Amygdala (tissue), 56 donors: Measurements from ENCODE around the gene SEMA4D.
"Not testable (repeated sequence)": the region's sequence is repeated elsewhere in the genome, so short reads cannot be mapped to it uniquely, and the experiment has no call there.

Source experiments
- DNase-seq, 56 donors: peaks; one replicate each; lab custom pipeline; 2025; lab: John Stamatoyannopoulos, UW

SEMA4D gene

DNA sequence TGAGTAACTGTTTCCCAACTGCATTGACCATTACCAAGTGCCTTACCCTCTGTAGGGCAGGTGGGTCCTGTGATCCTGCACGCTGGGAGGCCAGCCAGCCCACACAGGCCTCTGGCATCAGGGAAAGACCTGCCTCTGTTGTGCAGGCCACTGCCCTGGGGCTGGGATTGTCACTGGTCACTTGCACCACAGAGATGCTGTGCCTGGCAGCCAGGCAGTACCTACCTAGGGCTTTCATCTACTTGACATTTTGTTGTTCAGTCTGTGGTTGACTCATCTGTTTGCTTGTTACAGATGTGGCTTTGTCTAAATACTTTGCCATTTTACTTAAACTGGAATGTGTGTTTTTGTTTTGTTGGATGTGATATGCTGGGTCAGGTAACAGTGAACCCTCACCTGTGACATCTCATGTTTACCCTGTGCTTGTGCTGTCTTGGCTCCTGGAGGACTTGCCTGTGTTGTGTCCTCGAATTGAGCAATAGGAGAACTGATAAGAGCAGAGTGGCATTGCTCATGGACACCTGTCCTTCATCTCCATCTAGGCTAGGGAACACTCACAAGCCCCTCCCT lies 146.8 kb downstream of the SEMA4D start:
- no peak for DNase-seq

DNA sequence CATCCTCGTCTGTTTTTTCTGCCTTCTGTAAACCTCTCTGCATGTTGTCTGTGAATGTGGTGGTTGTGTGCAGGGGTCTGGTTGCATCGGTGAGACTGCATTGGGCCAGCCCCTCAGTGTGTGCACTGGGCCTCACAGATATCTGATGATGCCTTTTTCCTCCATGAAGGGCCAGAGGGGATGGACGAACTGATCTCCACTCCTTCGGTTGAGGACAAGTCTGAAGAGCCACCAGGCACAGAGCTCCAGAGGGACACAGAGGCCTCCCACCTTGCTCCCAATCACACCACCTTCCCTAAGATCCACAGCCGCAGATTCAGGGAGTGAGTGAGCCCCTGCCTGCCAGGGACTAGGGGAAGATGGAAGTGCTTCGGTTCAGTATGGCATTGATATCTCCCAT lies 148.3 kb downstream of the SEMA4D start:
- no peak for DNase-seq

DNA sequence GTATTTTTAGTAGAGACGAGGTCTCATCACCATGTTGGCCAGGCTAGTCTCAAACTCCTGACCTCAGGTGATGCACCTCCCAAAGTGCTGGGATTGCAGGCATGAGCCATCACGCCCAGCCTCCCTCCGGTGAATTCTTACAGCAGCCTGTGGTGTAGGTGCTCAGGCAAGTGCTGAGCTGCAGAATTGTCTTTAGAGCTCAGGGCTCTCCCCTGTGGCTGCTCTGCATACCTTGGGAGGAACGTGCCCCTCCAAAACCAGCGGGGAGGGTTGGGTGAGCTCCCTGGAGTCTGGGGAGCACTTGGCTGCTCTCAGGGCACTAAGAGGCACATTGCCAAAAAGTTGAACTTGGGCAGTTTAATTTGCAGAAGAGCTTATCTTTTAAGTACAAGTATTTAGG lies 150.3 kb downstream of the SEMA4D start:
- no peak for DNase-seq

GRCh38 chr9:89346696-89347095 lies 151.2 kb downstream of the SEMA4D start:
- DNase-seq = no peak

- DNase-seq = no peak
Observed at GRCh38 chr9:89345476-89345875, 152.4 kb downstream of the SEMA4D start.

DNA sequence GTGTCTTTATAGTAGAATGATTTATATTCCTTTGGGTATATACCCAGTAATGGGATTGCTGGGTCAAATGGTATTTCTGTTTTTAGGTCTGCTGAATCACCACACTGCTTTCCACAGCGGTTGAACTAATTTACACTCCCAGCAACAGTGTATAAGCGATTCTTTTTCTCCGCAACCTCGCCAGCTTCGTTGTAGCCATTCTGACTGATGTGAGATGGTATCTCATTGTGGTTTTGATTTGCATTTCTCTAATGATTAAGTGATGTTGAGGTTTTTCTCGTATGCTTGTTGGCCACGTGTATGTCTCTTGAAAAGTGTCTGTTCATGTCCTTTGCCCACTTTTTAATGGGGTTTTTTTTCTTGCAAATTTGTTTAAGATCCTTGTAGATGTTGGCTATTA lies 154.1 kb downstream of the SEMA4D start:
- DNase-seq = not testable (repeated sequence)

DNA sequence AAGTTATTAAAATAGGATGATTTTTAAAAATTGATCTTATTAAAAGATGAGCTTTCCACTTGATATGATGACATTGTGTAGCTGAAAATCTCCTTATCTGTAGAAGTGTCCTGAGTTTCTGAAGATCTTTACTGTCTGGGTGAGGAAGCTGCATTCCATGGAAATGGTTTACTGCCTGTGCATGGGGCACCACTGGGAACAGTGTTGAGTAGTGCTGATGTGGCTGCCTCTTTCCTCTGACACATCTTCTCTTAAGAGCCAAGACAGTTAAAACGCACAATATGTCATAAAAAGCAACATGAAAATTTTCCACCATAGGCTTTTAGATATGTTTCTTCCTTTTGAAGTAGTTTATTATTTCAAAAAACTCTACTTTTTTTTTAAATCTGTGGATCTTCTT lies 155.0 kb downstream of the SEMA4D start:
- no peak for DNase-seq

- DNase-seq = no peak
Observed at GRCh38 chr9:89342213-89342612, 155.7 kb downstream of the SEMA4D start.

DNA sequence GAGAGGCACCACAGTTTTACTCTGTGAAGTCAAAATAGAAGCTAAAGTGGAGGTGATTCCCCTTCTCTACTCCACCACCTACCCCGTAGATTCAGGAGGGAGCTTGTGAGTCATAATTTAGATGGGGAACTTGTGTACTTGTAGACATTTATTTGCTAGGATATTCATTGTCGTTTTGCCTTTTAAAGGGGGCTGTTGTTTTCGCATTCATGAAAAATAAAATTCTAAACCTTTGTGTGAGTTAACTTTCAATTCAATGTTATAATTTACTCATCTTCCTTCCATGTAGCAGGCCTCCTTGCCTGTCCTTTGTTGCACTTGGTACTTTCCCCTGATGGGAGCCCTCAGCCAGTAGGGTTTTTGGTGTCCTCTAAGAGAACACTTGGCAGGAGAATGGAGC lies 157.6 kb downstream of the SEMA4D start:
- DNase-seq = no peak

DNA sequence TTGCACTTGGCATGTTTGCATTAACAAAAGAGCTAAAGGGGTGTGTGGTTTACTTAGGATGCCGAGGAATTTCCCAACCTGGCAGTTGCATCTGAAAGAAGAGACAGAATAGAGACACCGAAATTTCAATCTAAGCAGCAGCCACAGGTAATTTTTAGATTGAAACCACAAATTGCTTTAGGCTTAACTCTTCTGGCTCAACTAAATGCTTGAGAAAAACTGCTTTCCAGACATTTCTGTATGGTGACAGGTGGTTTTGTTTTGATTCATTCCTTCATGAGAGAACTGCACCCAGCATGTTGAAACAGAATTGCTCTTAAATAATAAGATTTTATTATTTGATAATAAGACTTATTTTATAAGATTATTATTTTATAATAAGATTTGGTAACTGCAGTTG lies 158.1 kb downstream of the SEMA4D start:
- DNase-seq = no peak

DNA sequence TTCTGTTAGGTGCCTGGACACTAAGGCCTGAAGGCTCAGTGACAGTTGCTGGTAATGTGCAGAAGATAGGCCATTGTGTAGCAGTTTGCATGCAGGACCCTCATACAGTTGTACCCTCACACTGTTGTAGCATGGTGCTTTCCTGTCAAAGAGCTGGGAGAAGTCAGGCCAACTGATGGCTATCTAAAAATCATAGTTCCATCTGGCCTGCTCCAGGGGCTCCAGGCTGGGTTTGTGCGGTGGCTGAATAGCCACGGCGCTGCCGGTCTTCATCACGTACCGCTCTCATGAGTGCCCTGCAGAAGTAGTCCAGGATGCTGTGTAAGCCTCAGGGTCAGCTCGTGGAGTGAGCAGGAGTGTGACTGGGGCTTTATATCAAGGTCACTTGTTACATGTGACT lies 167.4 kb downstream of the SEMA4D start:
- DNase-seq = no peak

DNA sequence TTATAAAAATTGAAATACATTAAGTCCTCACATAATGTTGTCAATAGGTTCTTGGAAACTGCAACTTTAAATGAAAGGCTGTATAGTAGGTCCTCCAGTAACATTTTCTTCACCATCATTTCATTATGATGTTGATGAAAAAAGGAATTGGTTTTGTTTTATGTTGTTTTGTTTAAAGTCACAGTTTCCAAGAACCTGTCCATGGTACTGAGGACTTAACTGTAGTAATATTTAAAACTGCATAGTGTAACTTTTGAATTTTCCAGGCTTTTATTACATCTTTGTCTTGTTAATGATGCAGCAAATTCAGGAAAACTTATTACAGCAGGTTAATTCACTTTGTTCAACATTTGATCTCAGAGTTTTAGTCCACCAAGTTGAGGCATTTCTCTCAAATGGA lies 168.0 kb downstream of the SEMA4D start:
- no peak for DNase-seq

DNA sequence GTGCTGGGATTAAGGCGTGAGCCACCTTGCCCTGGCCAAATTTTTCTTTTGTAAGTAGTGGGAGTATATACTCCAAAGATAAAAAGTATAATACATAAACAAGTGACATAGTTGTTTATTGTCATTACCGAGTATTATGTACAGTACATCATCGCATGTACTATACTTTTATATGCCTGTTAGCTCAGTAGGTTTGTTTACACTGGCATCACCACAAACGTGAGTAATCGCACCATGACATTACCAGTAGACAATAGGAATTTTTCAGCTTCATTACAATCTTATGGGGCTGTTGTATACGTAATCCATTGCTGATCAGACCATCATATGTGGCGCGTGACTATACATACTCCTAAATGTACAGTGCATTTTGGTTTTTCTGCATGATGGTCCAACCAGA lies 169.8 kb downstream of the SEMA4D start:
- DNase-seq = no peak

GRCh38 chr9:89325733-89326132 lies 172.2 kb downstream of the SEMA4D start:
- no peak for DNase-seq

DNA sequence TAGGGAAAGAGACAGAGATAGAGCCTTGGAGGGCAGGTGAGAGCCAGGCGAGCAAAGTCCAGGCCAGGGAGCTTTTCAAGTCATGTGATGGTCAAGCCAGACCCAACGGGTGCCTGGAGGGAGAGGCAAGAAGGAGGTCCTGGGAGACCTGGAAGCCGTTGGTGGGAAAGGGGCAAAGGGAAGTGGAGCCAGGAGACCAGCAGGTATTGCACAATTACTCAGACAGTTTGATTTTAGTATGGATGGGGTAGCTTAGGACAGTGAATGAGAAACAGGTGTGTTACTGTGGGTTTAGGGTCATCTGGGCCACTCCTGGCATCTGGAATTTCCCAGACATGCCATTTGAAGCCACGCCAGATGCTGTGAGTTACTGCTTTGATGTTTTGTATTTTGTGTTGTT lies 174.5 kb downstream of the SEMA4D start:
- no peak for DNase-seq

DNA sequence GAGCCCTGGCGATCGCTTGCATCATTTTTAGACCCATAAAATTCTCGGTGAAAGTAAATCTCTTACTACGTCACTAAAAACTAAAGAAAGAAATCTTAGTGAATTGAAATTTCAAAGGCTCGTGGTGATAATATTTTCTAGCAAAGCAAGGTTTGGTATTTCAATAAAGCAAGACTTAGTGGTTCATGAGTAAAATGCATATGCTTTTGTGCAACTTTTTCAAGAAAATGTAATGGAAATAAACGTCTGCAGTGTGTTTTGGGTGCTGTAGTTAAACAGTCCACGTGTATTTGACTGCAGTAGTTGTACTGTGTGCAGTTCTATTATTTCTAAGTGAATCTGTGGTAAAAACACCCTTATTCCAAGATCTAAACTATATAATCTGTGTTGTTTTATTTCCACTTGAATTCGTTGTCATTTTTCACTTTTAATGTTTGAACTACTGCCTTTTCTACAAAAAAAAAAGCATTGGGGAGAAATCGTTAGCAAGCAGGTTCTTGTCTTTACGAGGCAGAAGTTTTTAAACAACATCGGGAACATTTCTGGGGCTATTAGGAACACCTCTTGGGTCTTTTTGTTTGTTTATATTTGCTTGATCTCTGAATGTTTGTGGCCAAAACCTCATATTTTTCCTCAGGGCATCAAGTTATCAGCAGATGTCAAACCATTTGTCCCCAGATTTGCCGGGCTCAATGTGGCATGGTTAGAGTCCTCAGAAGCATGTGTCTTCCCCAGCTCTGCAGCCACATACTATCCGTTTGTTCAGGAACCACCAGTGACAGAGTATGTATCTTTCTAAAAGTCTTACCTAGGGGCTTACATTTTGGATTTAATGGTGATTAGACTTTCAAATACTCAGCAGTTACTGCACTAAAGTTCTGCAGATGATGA lies 178.7 kb downstream of the SEMA4D start:
- DNase-seq = no peak

DNA sequence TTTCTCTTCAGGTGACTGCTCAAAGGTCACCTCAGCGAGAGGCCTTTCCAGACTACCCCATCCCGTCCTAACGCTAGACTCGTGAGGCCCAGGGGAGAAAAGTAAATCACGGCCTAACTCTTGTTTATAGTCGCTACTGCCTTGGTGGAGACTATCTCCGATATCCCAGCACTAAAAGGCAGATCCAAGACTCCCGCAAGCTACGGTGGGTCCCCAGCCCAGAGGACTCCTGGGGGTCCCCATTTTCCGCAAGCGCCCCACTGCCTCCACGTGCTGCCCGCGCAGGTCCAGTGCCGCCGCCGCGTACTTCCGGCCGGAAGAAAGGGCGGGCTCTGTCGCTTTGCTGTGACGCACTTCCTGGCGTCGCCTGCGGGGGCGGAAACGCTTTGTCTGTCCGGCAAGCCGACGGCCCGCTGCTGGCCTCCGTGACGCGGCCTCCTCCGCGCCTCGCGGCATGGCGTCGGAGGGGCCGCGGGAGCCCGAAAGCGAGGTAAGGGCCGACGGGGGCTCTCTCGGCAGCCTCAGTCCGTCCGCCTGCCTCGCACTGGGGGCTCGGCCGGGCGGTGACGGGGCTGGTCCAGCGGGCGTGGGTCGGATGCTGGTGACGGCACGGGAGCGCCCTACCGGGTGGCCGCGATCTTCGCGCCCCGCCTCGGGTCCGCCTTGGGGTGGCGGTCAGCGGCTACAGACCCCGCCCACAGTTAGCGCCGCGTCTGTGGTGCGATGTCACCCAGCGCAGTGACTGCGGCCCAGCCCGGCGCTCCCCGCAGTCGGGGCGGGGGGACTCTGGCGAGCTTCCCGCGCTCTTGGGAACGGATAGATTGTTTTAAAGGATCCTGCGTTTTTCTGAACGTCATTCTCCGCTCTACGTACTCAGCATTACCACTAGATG lies 179.5 kb downstream of the SEMA4D start, which contains the start of gene SECISBP2:
Gene SECISBP2 (plus strand): TSS at position 378 of the 892 bp plus-strand sequence. CDS start 77 bp downstream, at position 455.
- peak; percentile 74 to 99 (median 92) for DNase-seq

DNA sequence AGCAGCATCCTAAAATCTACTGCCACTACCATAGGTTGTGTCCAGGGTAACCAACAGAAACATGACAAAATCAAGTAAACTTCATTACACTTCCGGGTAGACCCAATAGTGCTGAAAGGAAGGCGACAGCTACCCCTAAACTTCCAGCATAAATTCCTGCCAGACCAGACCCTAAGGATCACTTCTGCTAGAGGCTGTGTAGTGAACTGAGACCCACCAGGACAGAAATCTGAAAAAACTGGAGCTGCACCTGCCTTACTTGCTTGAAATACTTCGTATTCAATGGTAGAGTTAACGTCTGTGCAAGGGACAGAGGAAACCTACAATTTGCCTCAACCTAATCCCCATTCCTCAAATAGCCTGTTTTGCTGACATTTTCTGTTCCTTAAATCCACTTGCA lies 180.6 kb downstream of the SEMA4D start:
- no peak for DNase-seq

DNA sequence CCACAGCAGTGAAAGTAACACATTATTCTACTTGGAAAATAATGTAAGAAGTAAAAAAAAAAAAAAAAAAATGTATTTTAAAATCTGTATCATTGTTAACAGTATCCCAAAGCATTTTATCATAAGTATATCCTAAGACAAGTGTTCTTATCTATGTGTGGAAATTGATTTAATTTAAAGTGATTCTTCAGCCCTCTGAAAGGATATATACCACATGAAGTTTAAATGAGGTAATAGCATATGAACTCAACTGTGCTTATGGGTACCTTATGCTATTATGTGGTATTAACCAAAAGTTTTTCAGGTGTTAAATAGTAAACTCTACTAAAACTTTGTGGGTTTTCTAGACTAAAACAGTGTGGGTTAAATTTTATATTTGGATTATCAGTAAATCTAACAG lies 182.4 kb downstream of the SEMA4D start:
- DNase-seq = no peak

DNA sequence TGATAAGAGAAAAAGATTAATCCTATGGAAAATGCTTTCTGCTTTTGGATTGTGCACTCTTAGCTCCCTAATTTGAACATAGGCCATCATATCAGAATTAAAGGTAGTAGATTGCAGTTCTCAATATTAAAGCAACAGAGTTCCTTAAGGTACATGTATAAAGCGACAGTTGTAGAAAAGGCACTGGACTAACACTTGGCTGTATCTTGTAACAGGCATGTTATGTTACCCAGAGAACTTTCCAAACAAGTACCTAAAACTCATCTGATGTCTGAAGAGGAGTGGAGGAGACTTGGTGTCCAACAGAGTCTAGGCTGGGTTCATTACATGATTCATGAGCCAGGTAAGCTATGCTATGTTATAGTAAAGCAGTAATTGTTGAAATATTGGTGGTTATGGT lies 183.0 kb downstream of the SEMA4D start:
- DNase-seq = no peak

- no peak for DNase-seq
Observed at GRCh38 chr9:89313842-89314241, 184.1 kb downstream of the SEMA4D start.
